H1 (cell line): ENCODE data around the gene NFATC1. TPM values are rescaled to one million over a fixed set of nuclear protein-coding genes. Genes with fewer than 3 reads are reported as not detected.
A peak's percentile ranks its signal among the peaks of the same experiment; 100 is the strongest.

Source experiments
- CTCF ChIA-PET: fragments of 300-600 bp; sonication (Branson Sonifier 250); formaldehyde crosslinking; loops from one replicate; lab custom pipeline; 2021; ENCODE audit not compliant: partially characterized antibody; lab: Charles Lee
- POLR2A ChIA-PET: fragments of 300-600 bp; sonication (Branson Sonifier 250); formaldehyde crosslinking; loops from one replicate; lab custom pipeline; 2021; ENCODE audit warnings: inconsistent platforms; ENCODE audit not compliant: partially characterized antibody; lab: Charles Lee
- DNase-seq, 2 experiments: peaks; one replicate each; pipeline versions ENCODE4 v3.0.0 to v3.0.0-alpha.2; 2010 to 2022; ENCODE audit warnings: low spot score in 2 of 2, low read depth in 1 of 2, mixed read lengths in 1 of 2
- FAIRE-seq: peaks from 2 replicates; lab custom pipeline; 2011; peaks lifted over from hg19 to GRCh38; lab: Jason Lieb, UNC
- H2AFZ ChIP-seq: 2 replicates; pipeline ENCODE4 v1.8.1; 2012; ENCODE audit warnings: low read length, inconsistent platforms
- H2AK5ac ChIP-seq: 2 replicates; pipeline ENCODE4 v1.6.1; 2013; ENCODE audit warnings: low read depth, low read length
- H2BK120ac ChIP-seq: replicated peaks from 2 replicates; pipeline ENCODE3; 2013; ENCODE audit warnings: low read depth, low read length, inconsistent platforms
- H2BK12ac ChIP-seq: 2 replicates; pipeline ENCODE4 v1.6.1; 2013; ENCODE audit warnings: low read depth, low read length
- H2BK15ac ChIP-seq: 2 replicates; pipeline ENCODE4 v1.6.1; 2013; ENCODE audit warnings: low read length
- H2BK20ac ChIP-seq: 2 replicates; pipeline ENCODE4 v1.6.1; 2013; ENCODE audit warnings: low read length
- H2BK5ac ChIP-seq: 2 replicates; pipeline ENCODE4 v1.6.1; 2013; ENCODE audit warnings: low read depth, low read length
- H3K14ac ChIP-seq: 2 replicates; pipeline ENCODE4 v1.6.1; 2013; ENCODE audit warnings: inconsistent platforms; ENCODE audit not compliant: insufficient read length
- H3K18ac ChIP-seq: 2 replicates; pipeline ENCODE4 v1.6.1; 2013; ENCODE audit warnings: low read length; ENCODE audit errors: extremely low read depth
- H3K23ac ChIP-seq: 2 replicates; pipeline ENCODE4 v1.6.1; 2013; ENCODE audit warnings: inconsistent platforms; ENCODE audit not compliant: insufficient read length
- H3K23me2 ChIP-seq: 2 replicates; pipeline ENCODE4 v1.6.1; 2013; ENCODE audit warnings: low read depth, low read length
- H3K27ac ChIP-seq: 2 replicates; pipeline ENCODE4 v1.6.1; 2011; ENCODE audit warnings: low read depth, low read length, inconsistent platforms
- H3K27me3 ChIP-seq, 4 experiments: replicated peaks in 1 of 4; 1 replicate in 1 of 4; 2 replicates in 3 of 4; pipeline versions ENCODE4 v1.6.1 to v1.8.1; 2011 to 2013; ENCODE audit warnings: low read length in 3 of 4, mild to moderate bottlenecking in 3 of 4, inconsistent platforms in 2 of 4, mixed read lengths in 2 of 4, moderate library complexity in 1 of 4; ENCODE audit not compliant: control insufficient read depth in 3 of 4, insufficient read depth in 3 of 4; ENCODE audit errors: extremely low read depth in 1 of 4
- H3K36me3 ChIP-seq, 4 experiments: 2 replicates each; pipeline versions ENCODE4 v1.6.1 to v1.8.1; 2011 to 2013; ENCODE audit warnings: mild to moderate bottlenecking in 4 of 4, low read length in 3 of 4, moderate library complexity in 2 of 4, control low read depth in 1 of 4, inconsistent platforms in 1 of 4; ENCODE audit not compliant: insufficient read depth in 4 of 4, control insufficient read depth in 2 of 4
- H3K4ac ChIP-seq: replicated peaks from 2 replicates; pipeline ENCODE3; 2013; ENCODE audit warnings: low read length, low read depth, mixed read lengths, inconsistent platforms; ENCODE audit not compliant: insufficient read length
- H3K4me1 ChIP-seq, 4 experiments: replicated peaks in 1 of 4; 1 replicate in 1 of 4; 2 replicates in 3 of 4; pipeline versions ENCODE4 v1.6.1 to v1.8.1; 2011 to 2013; ENCODE audit warnings: low read length in 3 of 4, inconsistent platforms in 2 of 4, mixed read lengths in 1 of 4; ENCODE audit not compliant: insufficient read depth in 4 of 4, control insufficient read depth in 3 of 4
- H3K4me2 ChIP-seq, 2 experiments: 2 replicates each; pipeline versions ENCODE4 v1.6.1 to v1.8.1; 2011 to 2013; ENCODE audit warnings: low read depth in 2 of 2, low read length in 2 of 2, control low read depth in 1 of 2, inconsistent platforms in 1 of 2, mild to moderate bottlenecking in 1 of 2; ENCODE audit not compliant: insufficient read depth in 1 of 2
- H3K4me3 ChIP-seq, 4 experiments: fragments of 200-600, 300-600 bp in 1 of 4; sonication (generic), shearing (Covaris generic), sonication (Bioruptor Twin) in 1 of 4; 2 replicates each; pipeline versions ENCODE4 v1.5.1 to v1.8.1; 2011 to 2016; ENCODE audit warnings: low read length in 4 of 4, low read depth in 3 of 4, control low read depth in 2 of 4, inconsistent platforms in 2 of 4, mild to moderate bottlenecking in 2 of 4, mixed read lengths in 1 of 4, moderate library complexity in 1 of 4; ENCODE audit not compliant: insufficient read depth in 2 of 4; ENCODE audit errors: extremely low read depth in 1 of 4
- H3K56ac ChIP-seq: replicated peaks from 2 replicates; pipeline ENCODE3; 2013; ENCODE audit warnings: low read depth, mild to moderate bottlenecking, mixed read lengths, low read length, inconsistent platforms; ENCODE audit not compliant: insufficient read length
- H3K79me1 ChIP-seq: 2 replicates; pipeline ENCODE4 v1.6.1; 2013; ENCODE audit warnings: low read depth, low read length, control low read depth
- H3K79me2 ChIP-seq, 2 experiments: 2 replicates each; pipeline versions ENCODE4 v1.6.1 to v1.8.1; 2012 to 2013; ENCODE audit warnings: low read length in 2 of 2, mild to moderate bottlenecking in 2 of 2, inconsistent platforms in 1 of 2; ENCODE audit not compliant: insufficient read depth in 2 of 2, control insufficient read depth in 1 of 2
- H3K9ac ChIP-seq, 4 experiments: replicated peaks in 1 of 4; 1 replicate in 1 of 4; 2 replicates in 3 of 4; pipeline versions ENCODE4 v1.6.1 to v1.8.1; 2011 to 2013; ENCODE audit warnings: low read depth in 3 of 4, low read length in 3 of 4, control low read depth in 2 of 4, mild to moderate bottlenecking in 2 of 4, moderate library complexity in 2 of 4, inconsistent platforms in 1 of 4; ENCODE audit errors: extremely low read depth in 1 of 4
- H3K9me3 ChIP-seq, 2 experiments: 2 replicates each; pipeline versions ENCODE4 v1.6.1 to v1.8.1; 2012 to 2013; ENCODE audit warnings: mild to moderate bottlenecking in 2 of 2, moderate library complexity in 2 of 2, control low read depth in 1 of 2, inconsistent platforms in 1 of 2, low read depth in 1 of 2, low read length in 1 of 2, mixed read lengths in 1 of 2; ENCODE audit not compliant: insufficient read depth in 2 of 2
- H4K20me1 ChIP-seq, 2 experiments: replicated peaks in 1 of 2; 2 replicates each; pipeline versions ENCODE3 to v1.8.1; 2011 to 2013; ENCODE audit warnings: inconsistent platforms in 2 of 2, low read length in 2 of 2, mild to moderate bottlenecking in 1 of 2; ENCODE audit not compliant: insufficient read depth in 2 of 2, control insufficient read depth in 1 of 2
- H4K5ac ChIP-seq: 2 replicates; pipeline ENCODE4 v1.6.1; 2013; ENCODE audit warnings: low read length, low read depth, mixed read lengths, inconsistent platforms; ENCODE audit not compliant: insufficient read length
- H4K8ac ChIP-seq: 2 replicates; pipeline ENCODE4 v1.8.0; 2013; ENCODE audit warnings: mild to moderate bottlenecking, moderate library complexity, low read length, inconsistent platforms; ENCODE audit not compliant: insufficient read depth; ENCODE audit errors: extremely low read depth
- H4K91ac ChIP-seq: replicated peaks from 2 replicates; pipeline ENCODE3; 2013; ENCODE audit warnings: low read length, mixed read lengths, inconsistent platforms; ENCODE audit not compliant: insufficient read length
- BRCA1 ChIP-seq: IDR thresholded peaks from 2 replicates; pipeline ENCODE4 v1.6.1; 2012; ENCODE audit warnings: low read depth, low read length, improper control_type of control experiment
- CBX5 ChIP-seq: fragments of 300-800, 300-1000 bp; sonication (generic); IDR thresholded peaks from 2 replicates; pipeline ENCODE4 v1.7.1; 2016; ENCODE audit warnings: antibody characterized with exemption, low read length, low read depth
- CEBPB ChIP-seq: IDR thresholded peaks from 2 replicates; pipeline ENCODE4 v1.6.1; 2012; ENCODE audit warnings: low read depth, low read length
- CTCF ChIP-seq, 3 experiments: IDR thresholded peaks; 1 replicate in 2 of 3; 2 replicates in 1 of 3; pipeline versions ENCODE4 v1.5.1 to v1.6.1; 2011; ENCODE audit warnings: low read length in 3 of 3, mild to moderate bottlenecking in 3 of 3, inconsistent platforms in 2 of 3, low read depth in 1 of 3, moderate library complexity in 1 of 3; ENCODE audit not compliant: insufficient read depth in 1 of 3; ENCODE audit errors: control extremely low read depth in 1 of 3
- NANOG ChIP-seq: IDR thresholded peaks from 2 replicates; pipeline ENCODE4 v1.6.1; 2011; ENCODE audit warnings: low read length, low read depth, mild to moderate bottlenecking, inconsistent platforms; ENCODE audit not compliant: insufficient read depth, poor library complexity, severe bottlenecking
- RXRA ChIP-seq: IDR thresholded peaks from 2 replicates; pipeline ENCODE4 v1.6.1; 2011; ENCODE audit warnings: low read depth, mild to moderate bottlenecking, low read length, moderate library complexity; ENCODE audit not compliant: insufficient read depth
- SAP30 ChIP-seq: fragments of 300-600 bp; sonication (generic); IDR thresholded peaks from 2 replicates; pipeline ENCODE4 v1.7.1; 2012; ENCODE audit warnings: low read length, moderate library complexity, mild to moderate bottlenecking, inconsistent platforms; ENCODE audit not compliant: insufficient read depth, insufficient replicate concordance
- SIX5 ChIP-seq: IDR thresholded peaks from 2 replicates; pipeline ENCODE4 v1.6.1; 2011; ENCODE audit warnings: mild to moderate bottlenecking, low read depth, low read length
- TEAD4 ChIP-seq: IDR thresholded peaks from 2 replicates; pipeline ENCODE4 v1.6.1; 2012; ENCODE audit warnings: low read depth, low read length, inconsistent platforms, mixed read lengths
- ZNF274 ChIP-seq: IDR thresholded peaks from 2 replicates; pipeline ENCODE4 v1.7.0; 2012; ENCODE audit warnings: low read length, borderline replicate concordance; ENCODE audit errors: extremely low read depth
- WGBS, 2 experiments: shearing (Covaris generic) in 1 of 2; methylation state at CpG; one replicate each; pipeline versions ENCODE4 v1.1.6 to v1.1.7; 2013 to 2015; ENCODE audit warnings: low lambda C conversion rate in 2 of 2, mixed read lengths in 2 of 2, inconsistent platforms in 1 of 2, low coverage in 1 of 2, missing lambda C conversion rate in 1 of 2; ENCODE audit not compliant: insufficient replicate concordance in 2 of 2, insufficient coverage in 1 of 2, insufficient read length in 1 of 2; ENCODE audit errors: extremely low coverage in 1 of 2, missing lambda C conversion rate in 1 of 2; 5-methylcytosine and 5-hydroxymethylcytosine counted together
- polyA plus RNA-seq, 7 experiments: library from polyadenylated mRNA; depleted of rRNA in 3 of 7; stranded (reverse) in 5 of 7; unstranded in 2 of 7; fragments of >200 nt in 5 of 7; fragments of 200-250 nt in 2 of 7; gene quantifications; 1 replicate in 5 of 7; 2 replicates in 1 of 7; 4 replicates in 1 of 7; pipeline versions ENCODE4 v1.2.1 to v1.2.3, GENCODE V29; 2011 to 2013; ENCODE audit warnings: missing spikeins in 2 of 7, mixed read lengths in 2 of 7
- total RNA-seq: library from RNA; stranded (reverse); fragmentation: NEBNext Ultra II Directional; extraction: Animal tissue kit (Norgen Biotek cat#: 25700); gene quantifications from 2 replicates; pipeline ENCODE4 v1.2.1, GENCODE V29; 2021

NFATC1 gene
- total and polyA plus RNA-seq, 2 of the 8 experiments (the other 6 are each of a cell fraction or from before 2014, with no cell fraction given), result 2.0 to 6.6 TPM

GRCh38 chr18:79379251-79379905 lies 16.4 kb upstream of the NFATC1 start:
- 0 out of 2 replicates have a peak overlapping the region, but pooled peaks have one; percentile 80 for H2BK20ac ChIP-seq
- H2BK120ac ChIP-seq, result no peak overlapping the region
- H3K36me3 ChIP-seq, result no peaks in the 10 kb centered on the region; a peak in 1 of 8 replicates
- no peak overlapping the region for H2AK5ac ChIP-seq
- ChIA-PET POLR2A (interaction anchor here (1.1 kb wide), 1 partner anchor 11 kb away, joined by 3 read pairs; no protein-coding TSS in a partner anchor), CTCF (interaction anchor here (0.6 to 9.7 kb wide), 41 partner anchors 11 to 624 kb away, joined by 3 to 124 read pairs (median 4); partner anchors contain the start of gene NFATC1)
- no peak overlapping the region for H2BK12ac ChIP-seq
- no peak overlapping the region for H2BK5ac ChIP-seq
- H4K5ac ChIP-seq, result no peak overlapping the region
- H3K18ac ChIP-seq, result no peak overlapping the region
- H3K9me3 ChIP-seq, result no peaks in the 10 kb centered on the region; a peak in 1 of 4 replicates
- H3K27me3 ChIP-seq, result no peaks in the 10 kb centered on the region; a peak in 2 of 7 replicates
- H3K4me3 ChIP-seq, result no peak overlapping the region
- H3K23ac ChIP-seq, result no peak overlapping the region
- H4K91ac ChIP-seq, result no peak overlapping the region
- FAIRE-seq, result no peak
- peaks cover 0 to 6% (median 2%) of the 10 kb centered on the region in 4 experiments; a peak in 2 of 7 replicates for H3K4me1 ChIP-seq
- no peak overlapping the region for H3K14ac ChIP-seq
- H3K56ac ChIP-seq, result no peak overlapping the region
- H3K27ac ChIP-seq, result no peak overlapping the region
- no peak overlapping the region for H2AFZ ChIP-seq
- peak overlapping the region in 1 of 2 experiments; percentile 41; a peak in 2 of 4 replicates for H3K4me2 ChIP-seq
- WGBS, 2 experiments, result 65% methylated on average over 22 of the region's 22 CpGs; no CpG with 5 or more reads in 1 of the 2 experiments
- no peaks in the 10 kb centered on the region for H3K23me2 ChIP-seq
- no peak overlapping the region for H3K4ac ChIP-seq
- H4K20me1 ChIP-seq, result peaks cover 0 to 3% of the 10 kb centered on the region in 2 experiments
- no peak overlapping the region for H3K9ac ChIP-seq
- no peaks in the 10 kb centered on the region for H3K79me1 ChIP-seq
- no peaks in the 10 kb centered on the region for H3K79me2 ChIP-seq
- peak overlapping the region; percentile 87; the same call in 1 of the 2 replicates for H4K8ac ChIP-seq
- no peak overlapping the region for H2BK15ac ChIP-seq
- DNase-seq, result no peak
- no peak for TF ChIP-seq ZNF274
- TF ChIP-seq CBX5, result no peak
- no peak for TF ChIP-seq RXRA
- TF ChIP-seq BRCA1, result no peak
- no peak for TF ChIP-seq TEAD4
- TF ChIP-seq CTCF (IDR thresholded peaks at IDR 0.05; ENCODE audit: control extremely low read depth in 1 of 3, insufficient read depth in 1 of 3, low read depth in 1 of 3, low read length in 3 of 3), result no peak
- TF ChIP-seq SIX5, result no peak
- no peak for TF ChIP-seq NANOG
- no peak for TF ChIP-seq CEBPB
- TF ChIP-seq SAP30, result no peak
